ENCODE data around the gene ZFC3H1. TPM values are rescaled to one million over a fixed set of nuclear protein-coding genes. Genes with fewer than 3 reads are reported as not detected.

Gene ZFC3H1
- total RNA-seq, 1 experiment from 2014 or later: 24.4 TPM

DNA sequence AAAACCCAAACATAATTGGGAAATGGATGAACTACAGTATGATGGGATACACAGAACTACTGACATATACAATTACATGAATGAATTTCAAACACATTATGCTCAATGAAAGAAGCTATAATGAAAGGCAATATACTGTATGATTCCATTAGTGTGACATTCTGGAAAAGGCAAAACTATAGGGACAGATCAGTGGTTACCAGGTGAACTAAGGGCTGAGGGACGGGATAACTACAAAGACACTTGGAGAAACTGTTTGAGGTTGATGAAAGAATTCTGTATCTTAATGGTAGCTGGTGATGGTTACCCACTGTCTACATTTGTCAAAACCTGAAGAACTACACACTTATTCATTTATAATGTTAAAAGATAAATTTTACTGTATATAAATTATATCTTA is 7.7 kb downstream of the ZFC3H1 start:
- peaks cover 0 to 2% of the 10 kb centered on the region in 2 experiments; a peak in 3 of 5 replicates for H3K9me3 Mint-ChIP-seq
- Histone ChIP-seq H4K20me1 (ENCODE audit: control insufficient read depth, insufficient read depth, insufficient read length) (no peaks in the 10 kb centered on the region), H3K14ac (ENCODE audit: insufficient read depth, low read length) (no peak overlapping the region), H3K4me2 (ENCODE audit: insufficient read depth, insufficient read length, low read length) (no peak overlapping the region), H2BK5ac (ENCODE audit: insufficient read length, low read length) (no peak overlapping the region), H2AFZ (ENCODE audit: low read length) (no peak overlapping the region), H4K8ac (replicated peaks; ENCODE audit: insufficient read length, low read depth, low read length) (no peak overlapping the region), H4K91ac (ENCODE audit: insufficient read length, low read depth, low read length) (no peak overlapping the region), H3K23me2 (ENCODE audit: insufficient read length, low read depth, low read length, poor library complexity, severe bottlenecking) (no peaks in the 10 kb centered on the region), H3K79me1 (ENCODE audit: insufficient read depth, low read depth, low read length, poor library complexity, severe bottlenecking) (no peaks in the 10 kb centered on the region), H2BK15ac (ENCODE audit: low read depth, low read length) (no peak overlapping the region), H3K9me3 (ENCODE audit: control insufficient read depth, low read depth, low read length) (no peaks in the 10 kb centered on the region), H3K27ac (ENCODE audit: insufficient read length, low read depth, low read length) (no peak overlapping the region), H3K4ac (ENCODE audit: low read depth, low read length) (no peak overlapping the region), H3K9ac (ENCODE audit: extremely low read depth, insufficient read length, low read length) (no peak overlapping the region), H2BK20ac (ENCODE audit: low read depth, low read length, poor library complexity, severe bottlenecking) (no peak overlapping the region), H2BK120ac (ENCODE audit: low read depth, low read length, poor library complexity, severe bottlenecking) (no peak overlapping the region), H3K23ac (ENCODE audit: insufficient read length, low read depth, low read length) (no peak overlapping the region), H3K18ac (ENCODE audit: insufficient read length, low read depth, low read length) (no peak overlapping the region), H3K27me3 (ENCODE audit: insufficient read depth, low read length) (no peaks in the 10 kb centered on the region), H3T11ph (ENCODE audit: low read length) (no peak overlapping the region), H2BK12ac (ENCODE audit: insufficient read length, low read depth, low read length) (no peak overlapping the region), H3K56ac (ENCODE audit: insufficient read length, low read depth, low read length) (no peak overlapping the region), H3K79me2 (ENCODE audit: insufficient read depth, low read length) (no peaks in the 10 kb centered on the region; the same call in 1 of the 2 replicates), H3K4me1 (ENCODE audit: insufficient read depth, low read length) (no peaks in the 10 kb centered on the region), H2AK5ac (ENCODE audit: insufficient read length, low read length) (no peak overlapping the region), H4K5ac (ENCODE audit: insufficient read length, low read depth, low read length) (no peak overlapping the region)
- WGBS (ENCODE audit: extremely low coverage, insufficient read length, low lambda C conversion rate): no CpG with 5 or more reads among the region's 1 CpG
- peaks cover 3 to 8% of the 10 kb centered on the region in 2 experiments; a peak in 3 of 4 replicates for H3K4me1 Mint-ChIP-seq
- no peaks in the 10 kb centered on the region for H3K27me3 Mint-ChIP-seq (ENCODE audit: low read depth)
- TF ChIP-seq, protein P1, sequence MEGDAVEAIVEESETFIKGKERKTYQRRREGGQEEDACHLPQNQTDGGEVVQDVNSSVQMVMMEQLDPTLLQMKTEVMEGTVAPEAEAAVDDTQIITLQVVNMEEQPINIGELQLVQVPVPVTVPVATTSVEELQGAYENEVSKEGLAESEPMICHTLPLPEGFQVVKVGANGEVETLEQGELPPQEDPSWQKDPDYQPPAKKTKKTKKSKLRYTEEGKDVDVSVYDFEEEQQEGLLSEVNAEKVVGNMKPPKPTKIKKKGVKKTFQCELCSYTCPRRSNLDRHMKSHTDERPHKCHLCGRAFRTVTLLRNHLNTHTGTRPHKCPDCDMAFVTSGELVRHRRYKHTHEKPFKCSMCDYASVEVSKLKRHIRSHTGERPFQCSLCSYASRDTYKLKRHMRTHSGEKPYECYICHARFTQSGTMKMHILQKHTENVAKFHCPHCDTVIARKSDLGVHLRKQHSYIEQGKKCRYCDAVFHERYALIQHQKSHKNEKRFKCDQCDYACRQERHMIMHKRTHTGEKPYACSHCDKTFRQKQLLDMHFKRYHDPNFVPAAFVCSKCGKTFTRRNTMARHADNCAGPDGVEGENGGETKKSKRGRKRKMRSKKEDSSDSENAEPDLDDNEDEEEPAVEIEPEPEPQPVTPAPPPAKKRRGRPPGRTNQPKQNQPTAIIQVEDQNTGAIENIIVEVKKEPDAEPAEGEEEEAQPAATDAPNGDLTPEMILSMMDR (conservative IDR thresholded peaks at IDR 0.05): no peak
- no peak overlapping the region for H3K4me3 Mint-ChIP-seq
- H3K36me3 Mint-ChIP-seq (ENCODE audit: insufficient read depth in 1 of 3, low read depth in 3 of 3): peaks cover 28 to 31% (median 29%) of the 10 kb centered on the region in 3 experiments
- H3K27ac Mint-ChIP-seq: no peak overlapping the region
- no peak for DNase-seq
